Osteoblast (primary cell): ENCODE data around the gene SESN3. TPM values are rescaled to one million over a fixed set of nuclear protein-coding genes. Genes with fewer than 3 reads are reported as not detected.

ENCODE experiments used
- DNase-seq: peaks from one replicate; pipeline ENCODE4 v3.0.0; 2011; ENCODE audit warnings: low spot score, mixed read lengths; ENCODE audit not compliant: insufficient read length; ENCODE audit errors: missing footprints
- H2AFZ ChIP-seq: 2 replicates; pipeline ENCODE4 v1.6.0; 2011; ENCODE audit warnings: mild to moderate bottlenecking, low read length
- H3K27ac ChIP-seq: 2 replicates; pipeline ENCODE4 v1.5.1; 2011; ENCODE audit warnings: mild to moderate bottlenecking, low read depth, low read length, moderate library complexity
- H3K27me3 ChIP-seq: 2 replicates; pipeline ENCODE4 v1.6.0; 2012; ENCODE audit warnings: mild to moderate bottlenecking, control low read depth, inconsistent platforms, low read length, moderate library complexity; ENCODE audit not compliant: insufficient read depth
- H3K36me3 ChIP-seq: 2 replicates; pipeline ENCODE4 v1.5.1; 2011; ENCODE audit warnings: mild to moderate bottlenecking, low read length, control low read depth, moderate library complexity; ENCODE audit not compliant: insufficient read depth
- H3K4me1 ChIP-seq: 2 replicates; pipeline ENCODE4 v1.5.1; 2011; ENCODE audit warnings: mild to moderate bottlenecking, low read length, control low read depth, moderate library complexity; ENCODE audit not compliant: insufficient read depth
- H3K4me2 ChIP-seq: 2 replicates; pipeline ENCODE4 v1.6.0; 2011; ENCODE audit warnings: mild to moderate bottlenecking, low read length; ENCODE audit not compliant: insufficient read depth
- H3K4me3 ChIP-seq: fragments of 200-600 bp; sonication (generic); 3 replicates; pipeline ENCODE4 v1.5.1; 2012; ENCODE audit warnings: mild to moderate bottlenecking, low read length, inconsistent platforms; ENCODE audit not compliant: insufficient read depth
- H3K79me2 ChIP-seq: 2 replicates; pipeline ENCODE4 v1.6.0; 2012; ENCODE audit warnings: mild to moderate bottlenecking, low read length, control low read depth, inconsistent platforms; ENCODE audit not compliant: insufficient read depth
- H3K9me3 ChIP-seq: 2 replicates; pipeline ENCODE4 v1.5.1; 2011; ENCODE audit warnings: low read depth, low read length, control low read depth
- H4K20me1 ChIP-seq: 2 replicates; pipeline ENCODE4 v1.6.0; 2012; ENCODE audit warnings: mild to moderate bottlenecking, low read length, control low read depth; ENCODE audit not compliant: insufficient read depth
- CTCF ChIP-seq: IDR thresholded peaks from 2 replicates; pipeline ENCODE4 v1.5.1; 2011; ENCODE audit warnings: mild to moderate bottlenecking, low read depth, low read length, moderate library complexity; ENCODE audit errors: extremely low read depth
- total RNA-seq: library from RNA; depleted of rRNA; stranded (reverse); fragments of >200 nt; gene quantifications from 2 replicates; pipeline ENCODE4 v1.2.3, GENCODE V29; 2012

SESN3 gene
- total RNA-seq, 1 donor, result 24.6 TPM

- Histone ChIP-seq H3K27me3 (no peaks in the 10 kb centered on the region), H4K20me1 (no peaks in the 10 kb centered on the region), H3K4me2 (no peak overlapping the region), H3K79me2 (no peaks in the 10 kb centered on the region), H3K4me3 (no peak overlapping the region), H3K36me3 (no peaks in the 10 kb centered on the region), H3K9me3 (no peaks in the 10 kb centered on the region), H3K4me1 (no peaks in the 10 kb centered on the region), H3K27ac (no peak overlapping the region), H2AFZ (no peak overlapping the region)
- TF ChIP-seq CTCF, result no peak
- DNase-seq, result no peak
Observed at GRCh38 chr11:95182397-95182796, 48.6 kb downstream of the SESN3 start.

GRCh38 chr11:95175818-95176380 is 55.1 kb downstream of the SESN3 start:
- Histone ChIP-seq H3K27ac (no peak overlapping the region), H3K4me1 (no peaks in the 10 kb centered on the region), H3K79me2 (no peaks in the 10 kb centered on the region), H4K20me1 (no peaks in the 10 kb centered on the region), H3K4me3 (no peak overlapping the region), H3K4me2 (no peak overlapping the region), H3K36me3 (no peaks in the 10 kb centered on the region), H2AFZ (no peak overlapping the region), H3K27me3 (no peaks in the 10 kb centered on the region), H3K9me3 (no peaks in the 10 kb centered on the region)
- no peak for DNase-seq
- TF ChIP-seq CTCF, result no peak

- Histone ChIP-seq H3K9me3 (no peaks in the 10 kb centered on the region), H3K36me3 (no peaks in the 10 kb centered on the region), H4K20me1 (no peaks in the 10 kb centered on the region), H2AFZ (no peak overlapping the region), H3K4me2 (no peak overlapping the region), H3K27ac (no peak overlapping the region), H3K79me2 (no peaks in the 10 kb centered on the region), H3K4me1 (no peaks in the 10 kb centered on the region), H3K4me3 (no peak overlapping the region), H3K27me3 (no peaks in the 10 kb centered on the region)
- no peak for TF ChIP-seq CTCF
- no peak for DNase-seq
Observed at GRCh38 chr11:95170294-95170693, 60.7 kb downstream of the SESN3 start.

- no peak overlapping the region for H2AFZ ChIP-seq
- H3K27ac ChIP-seq, result no peak overlapping the region
- H3K4me2 ChIP-seq, result no peak overlapping the region
- H3K4me3 ChIP-seq, result no peak overlapping the region
- H3K27me3 ChIP-seq, result no peaks in the 10 kb centered on the region
- H3K79me2 ChIP-seq, result no peaks in the 10 kb centered on the region
- H3K9me3 ChIP-seq, result no peaks in the 10 kb centered on the region
- H3K36me3 ChIP-seq, result no peaks in the 10 kb centered on the region
- no peak for TF ChIP-seq CTCF
- H4K20me1 ChIP-seq, result no peaks in the 10 kb centered on the region
- DNase-seq, result no peak
- no peaks in the 10 kb centered on the region for H3K4me1 ChIP-seq
Observed at GRCh38 chr11:95166781-95167180, 64.2 kb downstream of the SESN3 start.
